Smooth muscle cell (in vitro differentiated cells): ENCODE data around the gene RAB22A. TPM values are rescaled to one million over a fixed set of nuclear protein-coding genes. Genes with fewer than 3 reads are reported as not detected.

ENCODE experiments used
- DNase-seq: peaks from one replicate; lab custom pipeline; 2025; ENCODE audit not compliant: unreplicated experiment; lab: John Stamatoyannopoulos, UW
- H2AFZ ChIP-seq: fragments of 200-600 bp; sonication (generic); 2 replicates; pipeline ENCODE4 v1.6.0; 2016; ENCODE audit warnings: antibody characterized with exemption, low read depth, mild to moderate bottlenecking
- H3F3A ChIP-seq: fragments of 200-600 bp; sonication (generic); 2 replicates; pipeline ENCODE4 v1.6.0; 2017; ENCODE audit warnings: antibody characterized with exemption, low read depth
- H3K27ac ChIP-seq: fragments of 200-600 bp; sonication (generic); 2 replicates; pipeline ENCODE4 v1.5.1; 2016; ENCODE audit warnings: low read depth, mild to moderate bottlenecking
- H3K27me3 ChIP-seq: fragments of 200-600 bp; sonication (generic); 2 replicates; pipeline ENCODE4 v1.6.1; 2016; ENCODE audit warnings: low read depth, mild to moderate bottlenecking
- H3K36me3 ChIP-seq: fragments of 200-600 bp; sonication (generic); 2 replicates; pipeline ENCODE4 v1.5.1; 2016; ENCODE audit warnings: low read depth
- H3K4me1 ChIP-seq: fragments of 200-600 bp; sonication (generic); 2 replicates; pipeline ENCODE4 v1.5.1; 2016; ENCODE audit warnings: low read depth
- H3K4me2 ChIP-seq: fragments of 200-600 bp; sonication (generic); 2 replicates; pipeline ENCODE4 v1.6.0; 2016; ENCODE audit warnings: mild to moderate bottlenecking
- H3K4me3 ChIP-seq: fragments of 200-600 bp; sonication (generic); 2 replicates; pipeline ENCODE4 v1.5.1; 2016; ENCODE audit warnings: mild to moderate bottlenecking
- H3K79me2 ChIP-seq: fragments of 200-600 bp; sonication (generic); 2 replicates; pipeline ENCODE4 v1.6.0; 2016; ENCODE audit warnings: low read depth, mild to moderate bottlenecking
- H3K9ac ChIP-seq: fragments of 200-600 bp; sonication (generic); 2 replicates; pipeline ENCODE4 v1.6.0; 2016; ENCODE audit warnings: low read depth
- H3K9me3 ChIP-seq: fragments of 200-600 bp; sonication (generic); replicated peaks from 2 replicates; pipeline ENCODE4 v1.5.1; 2016; ENCODE audit warnings: low read depth
- H4K20me1 ChIP-seq: fragments of 200-600 bp; sonication (generic); 2 replicates; pipeline ENCODE4 v1.6.0; 2016; ENCODE audit warnings: low read depth
- WGBS: methylation state at CpG from one replicate; pipeline ENCODE4 v1.1.7; 2016; ENCODE audit warnings: low lambda C conversion rate; 5-methylcytosine and 5-hydroxymethylcytosine counted together
- polyA plus RNA-seq: library from polyadenylated mRNA; unstranded; fragments of >200 nt; fragmentation: Nextera tagmentation; extraction: Ambion mirVana; gene quantifications from 2 replicates; pipeline ENCODE4 v1.2.1, GENCODE V29; 2016
- total RNA-seq: library from RNA; depleted of rRNA; stranded (reverse); fragments of >200 nt; gene quantifications from 2 replicates; pipeline ENCODE4 v1.2.3, GENCODE V29; 2014
- TF ChIP-seq, protein P1 (sequence below): fragments of 200-600 bp; sonication (generic); IDR thresholded peaks from 2 replicates; pipeline ENCODE4 v1.5.1; 2017; ENCODE audit warnings: borderline replicate concordance, mild to moderate bottlenecking, antibody characterized with exemption; ENCODE audit not compliant: insufficient read depth, poor library complexity, severe bottlenecking

RAB22A gene, protein sequence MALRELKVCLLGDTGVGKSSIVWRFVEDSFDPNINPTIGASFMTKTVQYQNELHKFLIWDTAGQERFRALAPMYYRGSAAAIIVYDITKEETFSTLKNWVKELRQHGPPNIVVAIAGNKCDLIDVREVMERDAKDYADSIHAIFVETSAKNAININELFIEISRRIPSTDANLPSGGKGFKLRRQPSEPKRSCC
- total RNA-seq (23.7 and 25.0 TPM in 2 replicates), polyA plus RNA-seq (14.0 and 17.3 TPM in 2 replicates)

DNA sequence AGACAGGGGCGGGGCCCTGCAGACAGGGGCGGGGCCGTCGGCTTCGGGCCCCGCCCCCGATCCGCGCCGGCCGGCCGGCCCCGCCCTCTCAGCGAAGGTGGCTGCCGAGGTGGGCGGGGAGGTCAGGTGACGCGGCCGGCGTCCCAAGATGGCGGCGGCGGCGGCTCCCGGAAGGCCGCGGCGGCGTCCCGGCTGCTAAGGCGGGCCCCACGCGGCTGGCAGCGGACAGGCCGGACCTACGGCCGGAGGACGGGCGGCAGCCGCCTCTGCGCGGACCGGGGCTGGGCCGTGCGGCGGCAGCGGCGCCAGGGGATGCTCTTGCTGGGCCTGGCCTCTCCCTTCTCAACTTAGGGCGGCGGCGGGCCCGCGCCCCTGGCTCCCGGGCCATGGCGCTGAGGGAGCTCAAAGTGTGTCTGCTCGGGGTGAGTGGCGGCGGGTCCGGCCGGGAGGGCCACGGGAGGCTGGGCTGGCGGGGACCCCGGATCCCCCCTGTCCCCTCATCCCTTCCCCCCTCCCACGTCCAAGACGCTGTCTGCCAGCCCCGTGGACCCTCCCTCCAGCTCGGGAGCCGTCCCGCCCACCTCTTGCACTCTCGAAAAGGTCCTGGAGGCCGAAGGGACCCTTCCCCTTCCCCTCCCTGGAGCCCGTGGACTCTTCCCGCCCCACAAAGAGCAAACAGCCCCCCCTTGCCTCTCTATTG lies at the start of gene RAB22A:
Gene RAB22A (plus strand): TSS at position 125 of the 700 bp plus-strand sequence. CDS start 262 bp downstream, at position 387.
- H3K9ac ChIP-seq: peak within 1 kb of the TSS; percentile 99
- peaks cover 26% of the 10 kb centered on the region for H3K79me2 ChIP-seq
- TF ChIP-seq, protein P1, sequence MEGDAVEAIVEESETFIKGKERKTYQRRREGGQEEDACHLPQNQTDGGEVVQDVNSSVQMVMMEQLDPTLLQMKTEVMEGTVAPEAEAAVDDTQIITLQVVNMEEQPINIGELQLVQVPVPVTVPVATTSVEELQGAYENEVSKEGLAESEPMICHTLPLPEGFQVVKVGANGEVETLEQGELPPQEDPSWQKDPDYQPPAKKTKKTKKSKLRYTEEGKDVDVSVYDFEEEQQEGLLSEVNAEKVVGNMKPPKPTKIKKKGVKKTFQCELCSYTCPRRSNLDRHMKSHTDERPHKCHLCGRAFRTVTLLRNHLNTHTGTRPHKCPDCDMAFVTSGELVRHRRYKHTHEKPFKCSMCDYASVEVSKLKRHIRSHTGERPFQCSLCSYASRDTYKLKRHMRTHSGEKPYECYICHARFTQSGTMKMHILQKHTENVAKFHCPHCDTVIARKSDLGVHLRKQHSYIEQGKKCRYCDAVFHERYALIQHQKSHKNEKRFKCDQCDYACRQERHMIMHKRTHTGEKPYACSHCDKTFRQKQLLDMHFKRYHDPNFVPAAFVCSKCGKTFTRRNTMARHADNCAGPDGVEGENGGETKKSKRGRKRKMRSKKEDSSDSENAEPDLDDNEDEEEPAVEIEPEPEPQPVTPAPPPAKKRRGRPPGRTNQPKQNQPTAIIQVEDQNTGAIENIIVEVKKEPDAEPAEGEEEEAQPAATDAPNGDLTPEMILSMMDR: no peak
- peak within 1 kb of the TSS; percentile 96 for H3K27ac ChIP-seq
- peaks cover 14% of the 10 kb centered on the region for H3K4me1 ChIP-seq
- peak; percentile 54 for DNase-seq
- H3K9me3 ChIP-seq: no peaks in the 10 kb centered on the region
- WGBS: 0% methylated on average over 6 of the region's 73 CpGs
- peak within 1 kb of the TSS; percentile 96 for H3K4me2 ChIP-seq
- no peaks in the 10 kb centered on the region for H3K36me3 ChIP-seq
- H3K27me3 ChIP-seq: no peaks in the 10 kb centered on the region
- peak within 1 kb of the TSS; percentile 77 for H3K4me3 ChIP-seq
- peaks cover 30% of the 10 kb centered on the region for H4K20me1 ChIP-seq
- peaks cover 4% of the 10 kb centered on the region for H3F3A ChIP-seq
- peak within 1 kb of the TSS; percentile 96 for H2AFZ ChIP-seq

- H2AFZ ChIP-seq: no peak overlapping the region
- no peak overlapping the region for H3K4me3 ChIP-seq
- no peaks in the 10 kb centered on the region for H4K20me1 ChIP-seq
- no peak overlapping the region for H3K9ac ChIP-seq
- TF ChIP-seq, protein P1: no peak
- H3K4me2 ChIP-seq: no peak overlapping the region
- H3K27me3 ChIP-seq: no peaks in the 10 kb centered on the region
- no peaks in the 10 kb centered on the region for H3K9me3 ChIP-seq
- no peaks in the 10 kb centered on the region for H3K79me2 ChIP-seq
- H3K36me3 ChIP-seq: no peaks in the 10 kb centered on the region
- 84% methylated on average over 5 of the region's 5 CpGs for WGBS
- DNase-seq: no peak
- H3F3A ChIP-seq: no peaks in the 10 kb centered on the region
- no peaks in the 10 kb centered on the region for H3K4me1 ChIP-seq
- no peak overlapping the region for H3K27ac ChIP-seq
Observed at GRCh38 chr20:58260006-58260405, 49.5 kb upstream of the RAB22A start.

- no peak overlapping the region for H3K27ac ChIP-seq
- no peaks in the 10 kb centered on the region for H3K27me3 ChIP-seq
- H3K9me3 ChIP-seq: no peaks in the 10 kb centered on the region
- H3K4me2 ChIP-seq: no peak overlapping the region
- no peak overlapping the region for H3K9ac ChIP-seq
- DNase-seq: no peak
- no peak overlapping the region for H2AFZ ChIP-seq
- H3F3A ChIP-seq: no peaks in the 10 kb centered on the region
- H3K4me1 ChIP-seq: no peaks in the 10 kb centered on the region
- 94% methylated on average over 3 of the region's 3 CpGs for WGBS
- no peaks in the 10 kb centered on the region for H4K20me1 ChIP-seq
- no peak overlapping the region for H3K4me3 ChIP-seq
- no peaks in the 10 kb centered on the region for H3K79me2 ChIP-seq
- TF ChIP-seq, protein P1: no peak
- H3K36me3 ChIP-seq: no peaks in the 10 kb centered on the region
Observed at GRCh38 chr20:58261660-58262059, 47.9 kb upstream of the RAB22A start.
